GM12878 (cell line): ENCODE data around the gene TAMALIN. TPM values are rescaled to one million over a fixed set of nuclear protein-coding genes. Genes with fewer than 3 reads are reported as not detected.

ENCODE experiments used
- ATAC-seq: fragments of 200-7000 bp; cut with Tn5 transposase; 3 replicates; pipeline ENCODE4 v1.9.1; 2020; ENCODE audit warnings: mild to moderate bottlenecking, moderate library complexity
- BruUV-seq: library from RNA; stranded (reverse); fragments of 400-500 nt; replicated peaks from 2 replicates; lab custom pipeline; 2021; lab: Mats Ljungman, UMichigan
- CTCF ChIA-PET: fragments of 300-600 bp; sonication (Branson Sonifier 250); formaldehyde crosslinking; extraction: SDS; loops from one replicate; lab custom pipeline; 2021; ENCODE audit warnings: inconsistent platforms; lab: Yijun Ruan, JAX
- POLR2A ChIA-PET: fragments of 350-600 bp; formaldehyde crosslinking; extraction: SDS; loops from one replicate; lab custom pipeline; 2021; ENCODE audit warnings: inconsistent platforms; lab: Charles Lee
- RAD21 ChIA-PET: fragments of 300-600 bp; sonication (Branson Sonifier 250); formaldehyde crosslinking; loops from one replicate; lab custom pipeline; 2023; ENCODE audit warnings: antibody characterized with exemption; ENCODE audit not compliant: unreplicated experiment; lab: Charles Lee
- SMC1A ChIA-PET: fragments of 300-600 bp; sonication (Branson Sonifier 250); formaldehyde crosslinking; loops from one replicate; lab custom pipeline; 2023; ENCODE audit not compliant: unreplicated experiment, uncharacterized antibody; lab: Charles Lee
- DNase-seq: peaks from one replicate; pipeline ENCODE4 v3.0.0-alpha.2; 2011; ENCODE audit warnings: low read depth, low spot score
- FAIRE-seq: peaks from 3 replicates; lab custom pipeline; 2011; peaks lifted over from hg19 to GRCh38; lab: Jason Lieb, UNC
- H2AFZ ChIP-seq: 2 replicates; pipeline ENCODE4 v1.6.0; 2011; ENCODE audit warnings: low read depth, low read length, control low read depth; ENCODE audit not compliant: control insufficient read depth
- H3K27ac ChIP-seq: 2 replicates; pipeline ENCODE4 v1.5.1; 2011; ENCODE audit warnings: control low read depth; ENCODE audit not compliant: control insufficient read depth, insufficient read depth
- H3K27me3 ChIP-seq, 2 experiments: replicated peaks in 1 of 2; 2 replicates each; pipeline versions ENCODE4 v1.6.0 to v1.6.1; 2011; ENCODE audit warnings: low read length in 1 of 2; ENCODE audit not compliant: control insufficient read depth in 2 of 2, insufficient read depth in 2 of 2
- H3K36me3 ChIP-seq, 2 experiments: 2 replicates each; pipeline ENCODE4 v1.5.1; 2011; ENCODE audit warnings: low read length in 1 of 2; ENCODE audit not compliant: control insufficient read depth in 2 of 2, insufficient read depth in 2 of 2
- H3K4me1 ChIP-seq: 2 replicates; pipeline ENCODE4 v1.6.1; 2011; ENCODE audit warnings: mild to moderate bottlenecking, low read length, moderate library complexity, mixed read lengths; ENCODE audit not compliant: control insufficient read depth, insufficient read depth
- H3K4me2 ChIP-seq: 2 replicates; pipeline ENCODE4 v1.6.0; 2011; ENCODE audit warnings: control low read depth; ENCODE audit not compliant: control insufficient read depth, insufficient read depth
- H3K4me3 ChIP-seq: fragments of 200-600 bp; sonication (generic); 2 replicates; pipeline ENCODE4 v1.5.1; 2016
- H3K79me2 ChIP-seq: 2 replicates; pipeline ENCODE4 v1.6.0; 2011; ENCODE audit warnings: low read length; ENCODE audit not compliant: control insufficient read depth, insufficient read depth
- H3K9ac ChIP-seq: 2 replicates; pipeline ENCODE4 v1.8.0; 2011; ENCODE audit warnings: low read length, control low read depth, mixed read lengths; ENCODE audit not compliant: control insufficient read depth, insufficient read depth
- H3K9me3 ChIP-seq: replicated peaks from 3 replicates; pipeline ENCODE4 v1.5.1; 2011; ENCODE audit warnings: mild to moderate bottlenecking, low read length; ENCODE audit not compliant: control insufficient read depth, insufficient read depth
- H4K20me1 ChIP-seq: 2 replicates; pipeline ENCODE4 v1.6.0; 2011; ENCODE audit not compliant: control insufficient read depth, insufficient read depth
- ASH2L ChIP-seq: fragments of 300-600, 200-600 bp; sonication (generic); IDR thresholded peaks from 2 replicates; pipeline ENCODE4 v1.6.1; 2017; ENCODE audit warnings: low read depth, mild to moderate bottlenecking, borderline replicate concordance
- CBFB ChIP-seq: IDR thresholded peaks from 2 replicates; pipeline ENCODE4 v1.6.1; 2016; ENCODE audit warnings: antibody characterized with exemption, low read depth
- CBX3 ChIP-seq: fragments of 200-600 bp; sonication (generic); IDR thresholded peaks from 2 replicates; pipeline ENCODE4 v1.6.1; 2016; ENCODE audit warnings: low read depth, borderline replicate concordance
- ESRRA ChIP-seq: IDR thresholded peaks from 2 replicates; pipeline ENCODE4 v1.6.1; 2012; ENCODE audit warnings: mild to moderate bottlenecking, low read length, improper control_type of control experiment
- ETV6 ChIP-seq, 2 experiments: fragments of 450-650 bp in 1 of 2; IDR thresholded peaks in 1 of 2; conservative IDR thresholded peaks in 1 of 2; 2 replicates each; pipeline ENCODE4 v1.6.1; 2014; ENCODE audit warnings: antibody characterized with exemption in 1 of 2, borderline replicate concordance in 1 of 2, low read depth in 1 of 2, mild to moderate bottlenecking in 1 of 2, moderate library complexity in 1 of 2
- HDAC2 ChIP-seq: fragments of 200-600 bp; sonication (generic); IDR thresholded peaks from 2 replicates; pipeline ENCODE4 v1.6.1; 2017
- HSF1 ChIP-seq: fragments of 150-350 bp; IDR thresholded peaks from 2 replicates; pipeline ENCODE4 v1.6.1; 2014; ENCODE audit warnings: mild to moderate bottlenecking, low read depth, low read length
- MEF2A ChIP-seq: IDR thresholded peaks from 2 replicates; pipeline ENCODE4 v1.6.1; 2011; ENCODE audit warnings: low read depth, mild to moderate bottlenecking, low read length, moderate library complexity; ENCODE audit not compliant: insufficient read depth
- NFYB ChIP-seq: IDR thresholded peaks from 2 replicates; pipeline ENCODE4 v1.6.1; 2011; ENCODE audit warnings: low read depth, mild to moderate bottlenecking, low read length, improper control_type of control experiment, moderate library complexity; ENCODE audit not compliant: insufficient read depth
- PAX8 ChIP-seq: fragments of 450-650 bp; IDR thresholded peaks from 2 replicates; pipeline ENCODE4 v1.6.1; 2017; ENCODE audit warnings: mild to moderate bottlenecking, moderate library complexity
- SUZ12 ChIP-seq: fragments of 200-600 bp; sonication (generic); IDR thresholded peaks from one replicate; pipeline ENCODE4 v1.6.1; 2018; ENCODE audit warnings: antibody characterized with exemption, mild to moderate bottlenecking; ENCODE audit not compliant: unreplicated experiment
- YBX1 ChIP-seq: fragments of 450-650 bp; IDR thresholded peaks from 2 replicates; pipeline ENCODE4 v1.6.1; 2016; ENCODE audit warnings: antibody characterized with exemption
- WGBS: methylation state at CpG from one replicate; pipeline ENCODE4 v1.1.6; 2016; ENCODE audit warnings: low lambda C conversion rate; ENCODE audit not compliant: insufficient replicate concordance, insufficient coverage; ENCODE audit errors: missing lambda C conversion rate; 5-methylcytosine and 5-hydroxymethylcytosine counted together
- in situ Hi-C: fragments of 300-500 bp; cut with MboI; formaldehyde crosslinking; loops from 9 replicates; pipeline ENCODE4 v1.14.3; 2018; ENCODE audit warnings: mixed read lengths
- intact Hi-C: fragments of 100-400 bp; cut with micrococcal nuclease; formaldehyde crosslinking; loops from one replicate; pipeline ENCODE4 v1.14.2; 2022; ENCODE audit not compliant: unreplicated experiment
- polyA plus RNA-seq, 11 experiments: library from polyadenylated mRNA; depleted of rRNA in 4 of 11; unstranded in 6 of 11; stranded (reverse) in 5 of 11; fragments of >200 nt; fragmentation: Nextera tagmentation in 4 of 11; fragmentation: Illumina TruSeq in 1 of 11; extraction: Ambion mirVana in 4 of 11; extraction: Trizol in 1 of 11; gene quantifications; 1 replicate in 1 of 11; 2 replicates in 10 of 11; pipeline versions ENCODE4 v1.2.1 to v1.2.3, GENCODE V29; 2011 to 2016; ENCODE audit warnings: inconsistent platforms in 2 of 11, missing spikeins in 2 of 11, low read depth in 1 of 11
- total RNA-seq, 4 experiments: library from RNA; depleted of rRNA in 3 of 4; stranded (reverse); fragments of >200 nt in 3 of 4; fragmentation: Illumina TruSeq in 1 of 4; extraction: Trizol in 1 of 4; gene quantifications; 2 replicates each; pipeline versions ENCODE4 v1.2.1 to v1.2.3, GENCODE V29; 2013 to 2021

The TAMALIN gene
- total and polyA plus RNA-seq, 10 of the 15 experiments (the other 5 are each of a cell fraction or from before 2014, with no cell fraction given) = 0.09 to 0.58 (median 0.19) TPM; not detected in 4

DNA sequence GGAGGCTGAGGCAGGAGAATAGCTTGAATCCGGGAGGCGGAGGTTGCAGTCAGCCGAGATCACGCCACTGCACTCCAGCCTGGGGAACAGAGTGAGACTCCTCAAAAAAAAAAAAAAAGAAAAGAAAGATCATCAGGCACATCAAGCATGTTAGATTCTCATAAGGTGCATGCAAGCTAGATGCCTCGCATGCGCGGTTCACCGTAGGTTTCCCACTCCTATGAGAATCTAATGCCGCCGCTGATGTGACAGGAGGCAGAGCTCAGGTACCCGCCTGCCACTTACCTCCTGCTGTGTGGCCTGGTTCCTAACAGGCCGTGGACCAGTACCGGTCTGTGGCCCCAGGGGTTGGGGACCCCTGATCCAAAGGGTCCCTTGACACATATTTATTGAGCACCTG, 48.2 kb upstream of the TAMALIN start:
- ChIA-PET POLR2A (no interaction called here), SMC1A (interaction anchor here (1.3 kb wide), 1 partner anchor 13 kb away, joined by 3 read pairs; no protein-coding TSS in a partner anchor)

More for the DNA sequence above, 48.2 kb upstream of the TAMALIN start:
- ChIA-PET RAD21 (no interaction called here), CTCF (interaction anchor here (0.7 to 1.1 kb wide), 2 partner anchors 13 to 18 kb away, joined by 3 read pairs; no protein-coding TSS in a partner anchor)
- intact Hi-C loops (no loop called here), in situ Hi-C loops (no loop called here)
- DNase-seq (no peak), FAIRE-seq (no peak), ATAC-seq (no peak)
- no peak overlapping the region for H3K27ac ChIP-seq
- no peaks in the 10 kb centered on the region for H3K4me1 ChIP-seq
- H3K9ac ChIP-seq = no peak overlapping the region
- WGBS = 73% methylated on average over 10 of the region's 13 CpGs
- no peaks in the 10 kb centered on the region for H4K20me1 ChIP-seq
- no peak overlapping the region for H3K4me2 ChIP-seq
- no peaks in the 10 kb centered on the region; the same call in 2 of the 3 replicates for H3K9me3 ChIP-seq
- H3K36me3 ChIP-seq = no peaks in the 10 kb centered on the region
- H3K27me3 ChIP-seq = 0 out of 4 replicates have a peak, but pooled peaks cover 0 to 6% of the 10 kb centered on the region in 2 experiments
- BruUV-seq = no TSS peak
- H3K4me3 ChIP-seq = no peak overlapping the region
- no peak for TF ChIP-seq ASH2L
- TF ChIP-seq PAX8 = no peak
- no peak for TF ChIP-seq CBFB
- no peak for TF ChIP-seq MEF2A
- TF ChIP-seq YBX1 = no peak
- no peak for TF ChIP-seq ETV6 (conservative IDR thresholded peaks at IDR 0.05 in 1 of 2, IDR thresholded peaks at IDR 0.05 in 1 of 2; ENCODE audit: borderline replicate concordance in 1 of 2, low read depth in 1 of 2)
- TF ChIP-seq NFYB = no peak
- no peak for TF ChIP-seq HDAC2
- TF ChIP-seq SUZ12 = no peak
- no peak for TF ChIP-seq CBX3
- TF ChIP-seq HSF1 = no peak
- no peak for TF ChIP-seq ESRRA
- no peaks in the 10 kb centered on the region for H3K79me2 ChIP-seq
- no peak overlapping the region for H2AFZ ChIP-seq
